Astrocyte (in vitro differentiated cells and primary cell): Measurements from ENCODE around the gene HLA-DRA. TPM values are rescaled to one million over a fixed set of nuclear protein-coding genes. Genes with fewer than 3 reads are reported as not detected.

ENCODE experiments used
- DNase-seq: peaks from one replicate; pipeline ENCODE4 v3.0.0-alpha.2; 2010; ENCODE audit warnings: low read depth
- FAIRE-seq: peaks from 2 replicates; lab custom pipeline; 2011; peaks lifted over from hg19 to GRCh38; lab: Jason Lieb, UNC
- H2AFZ ChIP-seq: 2 replicates; pipeline ENCODE4 v1.6.0; 2012; ENCODE audit warnings: low read depth, low read length, inconsistent platforms
- H3K27ac ChIP-seq: 2 replicates; pipeline ENCODE4 v1.5.1; 2011; ENCODE audit warnings: low read depth, low read length, inconsistent platforms
- H3K27me3 ChIP-seq: 2 replicates; pipeline ENCODE4 v1.6.0; 2011; ENCODE audit warnings: low read length, inconsistent platforms; ENCODE audit not compliant: insufficient read depth
- H3K36me3 ChIP-seq: 2 replicates; pipeline ENCODE4 v1.5.1; 2011; ENCODE audit warnings: low read length, inconsistent platforms; ENCODE audit not compliant: insufficient read depth
- H3K4me1 ChIP-seq: 2 replicates; pipeline ENCODE4 v1.5.1; 2011; ENCODE audit warnings: low read length, inconsistent platforms; ENCODE audit not compliant: insufficient read depth
- H3K4me2 ChIP-seq: 2 replicates; pipeline ENCODE4 v1.6.0; 2012; ENCODE audit warnings: low read length, inconsistent platforms
- H3K4me3 ChIP-seq: 2 replicates; pipeline ENCODE4 v1.5.1; 2011; ENCODE audit warnings: low read depth, mild to moderate bottlenecking, low read length, inconsistent platforms; ENCODE audit not compliant: insufficient read depth
- H3K79me2 ChIP-seq: 2 replicates; pipeline ENCODE4 v1.6.0; 2012; ENCODE audit warnings: mild to moderate bottlenecking, low read length, inconsistent platforms; ENCODE audit not compliant: insufficient read depth
- H3K9ac ChIP-seq: 2 replicates; pipeline ENCODE4 v1.6.0; 2012; ENCODE audit warnings: mild to moderate bottlenecking, low read length, inconsistent platforms
- H3K9me3 ChIP-seq: 2 replicates; pipeline ENCODE4 v1.5.1; 2012; ENCODE audit warnings: low read depth, mild to moderate bottlenecking, low read length, inconsistent platforms; ENCODE audit not compliant: insufficient read depth
- H4K20me1 ChIP-seq: 2 replicates; pipeline ENCODE4 v1.6.0; 2012; ENCODE audit warnings: low read length, inconsistent platforms; ENCODE audit not compliant: insufficient read depth
- H3K27ac Mint-ChIP-seq: one replicate; pipeline ENCODE4 v1.8.0; 2021; ENCODE audit warnings: mild to moderate bottlenecking, mixed read lengths; ENCODE audit not compliant: unreplicated experiment
- H3K27me3 Mint-ChIP-seq: one replicate; pipeline ENCODE4 v1.8.0; 2021; ENCODE audit warnings: low read depth, mixed read lengths; ENCODE audit not compliant: unreplicated experiment
- H3K36me3 Mint-ChIP-seq: one replicate; pipeline ENCODE4 v1.8.0; 2021; ENCODE audit warnings: low read depth, mixed read lengths; ENCODE audit not compliant: unreplicated experiment
- H3K4me1 Mint-ChIP-seq: one replicate; pipeline ENCODE4 v1.8.0; 2021; ENCODE audit warnings: low read depth, mixed read lengths; ENCODE audit not compliant: unreplicated experiment
- H3K4me3 Mint-ChIP-seq: one replicate; pipeline ENCODE4 v1.8.0; 2021; ENCODE audit warnings: mild to moderate bottlenecking, moderate library complexity, mixed read lengths; ENCODE audit not compliant: unreplicated experiment
- H3K9me3 Mint-ChIP-seq: one replicate; pipeline ENCODE4 v1.8.0; 2021; ENCODE audit warnings: mild to moderate bottlenecking, mixed read lengths; ENCODE audit not compliant: unreplicated experiment
- EZH2 ChIP-seq: IDR thresholded peaks from 2 replicates; pipeline ENCODE4 v1.6.1; 2012; ENCODE audit warnings: mild to moderate bottlenecking, low read length, inconsistent platforms; ENCODE audit not compliant: insufficient read depth
- total RNA-seq: library from RNA; stranded (reverse); gene quantifications from 2 replicates; pipeline ENCODE4 v1.2.1, GENCODE V29; 2021
- TF ChIP-seq, protein P1 (sequence below): IDR thresholded peaks from 2 replicates; pipeline ENCODE4 v1.5.1; 2011; ENCODE audit warnings: low read depth, mild to moderate bottlenecking, inconsistent platforms, low read length, moderate library complexity; ENCODE audit not compliant: insufficient read depth

The HLA-DRA gene
- total RNA-seq, 1 donor from 2014 or later = not detected

DNA sequence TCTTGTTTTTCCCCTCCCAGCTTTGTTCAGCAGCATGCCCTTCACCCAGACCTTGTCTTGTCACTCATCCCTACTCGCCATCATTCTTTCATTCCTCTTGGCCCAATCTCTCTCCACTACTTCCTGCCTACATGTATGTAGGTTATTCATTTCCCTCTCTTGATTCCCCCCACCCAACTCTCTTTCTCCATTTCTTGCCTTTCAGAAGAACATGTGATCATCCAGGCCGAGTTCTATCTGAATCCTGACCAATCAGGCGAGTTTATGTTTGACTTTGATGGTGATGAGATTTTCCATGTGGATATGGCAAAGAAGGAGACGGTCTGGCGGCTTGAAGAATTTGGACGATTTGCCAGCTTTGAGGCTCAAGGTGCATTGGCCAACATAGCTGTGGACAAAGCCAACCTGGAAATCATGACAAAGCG lies 2.6 kb downstream of the HLA-DRA start:
- Histone ChIP-seq H3K9ac (no peak overlapping the region), H3K4me3 (no peak overlapping the region), H3K4me2 (no peak overlapping the region), H3K9me3 (no peaks in the 10 kb centered on the region), H4K20me1 (no peaks in the 10 kb centered on the region), H3K4me1 (no peaks in the 10 kb centered on the region), H3K27ac (no peak overlapping the region), H3K36me3 (no peaks in the 10 kb centered on the region), H3K27me3 (peaks cover 2% of the 10 kb centered on the region), H2AFZ (no peak overlapping the region), H3K79me2 (no peaks in the 10 kb centered on the region)
- no peak for DNase-seq
- H3K4me3 Mint-ChIP-seq = no peak overlapping the region
- no peak overlapping the region for H3K27ac Mint-ChIP-seq
- no peak for FAIRE-seq
- peaks cover 20% of the 10 kb centered on the region for H3K27me3 Mint-ChIP-seq
- no peaks in the 10 kb centered on the region for H3K36me3 Mint-ChIP-seq
- no peak for TF ChIP-seq EZH2
- TF ChIP-seq, protein P1, sequence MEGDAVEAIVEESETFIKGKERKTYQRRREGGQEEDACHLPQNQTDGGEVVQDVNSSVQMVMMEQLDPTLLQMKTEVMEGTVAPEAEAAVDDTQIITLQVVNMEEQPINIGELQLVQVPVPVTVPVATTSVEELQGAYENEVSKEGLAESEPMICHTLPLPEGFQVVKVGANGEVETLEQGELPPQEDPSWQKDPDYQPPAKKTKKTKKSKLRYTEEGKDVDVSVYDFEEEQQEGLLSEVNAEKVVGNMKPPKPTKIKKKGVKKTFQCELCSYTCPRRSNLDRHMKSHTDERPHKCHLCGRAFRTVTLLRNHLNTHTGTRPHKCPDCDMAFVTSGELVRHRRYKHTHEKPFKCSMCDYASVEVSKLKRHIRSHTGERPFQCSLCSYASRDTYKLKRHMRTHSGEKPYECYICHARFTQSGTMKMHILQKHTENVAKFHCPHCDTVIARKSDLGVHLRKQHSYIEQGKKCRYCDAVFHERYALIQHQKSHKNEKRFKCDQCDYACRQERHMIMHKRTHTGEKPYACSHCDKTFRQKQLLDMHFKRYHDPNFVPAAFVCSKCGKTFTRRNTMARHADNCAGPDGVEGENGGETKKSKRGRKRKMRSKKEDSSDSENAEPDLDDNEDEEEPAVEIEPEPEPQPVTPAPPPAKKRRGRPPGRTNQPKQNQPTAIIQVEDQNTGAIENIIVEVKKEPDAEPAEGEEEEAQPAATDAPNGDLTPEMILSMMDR = no peak
- H3K4me1 Mint-ChIP-seq = no peaks in the 10 kb centered on the region
- no peaks in the 10 kb centered on the region for H3K9me3 Mint-ChIP-seq

DNA sequence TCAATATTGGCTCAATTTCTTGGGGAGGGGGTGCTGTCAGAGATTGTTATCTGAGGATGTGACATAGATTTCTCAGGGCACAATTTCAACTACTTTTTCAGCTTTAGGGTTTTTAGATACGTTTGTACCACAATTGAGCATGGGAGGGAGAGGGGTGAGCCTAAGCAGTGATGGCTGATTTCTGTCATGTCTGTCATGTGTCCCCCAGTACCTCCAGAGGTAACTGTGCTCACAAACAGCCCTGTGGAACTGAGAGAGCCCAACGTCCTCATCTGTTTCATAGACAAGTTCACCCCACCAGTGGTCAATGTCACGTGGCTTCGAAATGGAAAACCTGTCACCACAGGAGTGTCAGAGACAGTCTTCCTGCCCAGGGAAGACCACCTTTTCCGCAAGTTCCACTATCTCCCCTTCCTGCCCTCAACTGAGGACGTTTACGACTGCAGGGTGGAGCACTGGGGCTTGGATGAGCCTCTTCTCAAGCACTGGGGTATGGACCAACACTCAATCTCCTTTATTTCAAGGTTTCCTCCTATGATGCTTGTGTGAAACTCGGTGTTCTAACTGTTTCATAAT lies 3.4 kb downstream of the HLA-DRA start:
- peaks cover 20% of the 10 kb centered on the region for H3K27me3 Mint-ChIP-seq
- no peak overlapping the region for H2AFZ ChIP-seq
- H3K4me1 ChIP-seq = no peaks in the 10 kb centered on the region
- no peak overlapping the region for H3K4me3 Mint-ChIP-seq
- H3K4me2 ChIP-seq = no peak overlapping the region
- FAIRE-seq = no peak
- H3K36me3 Mint-ChIP-seq = no peaks in the 10 kb centered on the region
- no peaks in the 10 kb centered on the region for H3K36me3 ChIP-seq
- no peak for TF ChIP-seq EZH2
- TF ChIP-seq, protein P1 = no peak
- no peaks in the 10 kb centered on the region for H3K79me2 ChIP-seq
- no peaks in the 10 kb centered on the region for H3K9me3 ChIP-seq
- H4K20me1 ChIP-seq = no peaks in the 10 kb centered on the region
- no peaks in the 10 kb centered on the region for H3K9me3 Mint-ChIP-seq
- no peaks in the 10 kb centered on the region for H3K27me3 ChIP-seq
- H3K27ac Mint-ChIP-seq = no peak overlapping the region
- no peak overlapping the region for H3K27ac ChIP-seq
- no peaks in the 10 kb centered on the region for H3K4me1 Mint-ChIP-seq
- H3K4me3 ChIP-seq = no peak overlapping the region
- no peak for DNase-seq
- no peak overlapping the region for H3K9ac ChIP-seq

DNA sequence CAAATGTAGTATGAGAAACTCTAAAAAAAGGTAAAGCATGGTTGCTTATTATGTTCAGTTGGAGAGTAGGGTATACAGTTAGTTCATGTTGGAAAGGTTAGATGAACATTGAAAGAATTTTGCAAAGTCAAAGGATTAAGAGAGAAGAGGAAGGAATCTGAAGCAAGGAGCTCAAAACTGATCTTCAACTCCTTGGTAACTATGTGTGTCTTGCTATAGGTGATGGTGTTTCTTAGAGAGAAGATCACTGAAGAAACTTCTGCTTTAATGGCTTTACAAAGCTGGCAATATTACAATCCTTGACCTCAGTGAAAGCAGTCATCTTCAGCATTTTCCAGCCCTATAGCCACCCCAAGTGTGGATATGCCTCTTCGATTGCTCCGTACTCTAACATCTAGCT lies 4.7 kb downstream of the HLA-DRA start:
- Histone ChIP-seq H3K4me1 (no peaks in the 10 kb centered on the region), H3K79me2 (no peaks in the 10 kb centered on the region), H3K9me3 (no peaks in the 10 kb centered on the region), H2AFZ (no peak overlapping the region), H3K27ac (no peak overlapping the region), H3K27me3 (no peaks in the 10 kb centered on the region), H3K36me3 (no peaks in the 10 kb centered on the region), H3K4me2 (no peak overlapping the region), H3K4me3 (no peak overlapping the region), H3K9ac (no peak overlapping the region), H4K20me1 (no peaks in the 10 kb centered on the region)
- H3K4me3 Mint-ChIP-seq = no peak overlapping the region
- peaks cover 4% of the 10 kb centered on the region for H3K9me3 Mint-ChIP-seq
- H3K27ac Mint-ChIP-seq = no peak overlapping the region
- no peak for FAIRE-seq
- TF ChIP-seq EZH2 = no peak
- TF ChIP-seq, protein P1 = no peak
- peaks cover 20% of the 10 kb centered on the region for H3K27me3 Mint-ChIP-seq
- no peak for DNase-seq
- H3K4me1 Mint-ChIP-seq = no peaks in the 10 kb centered on the region
- H3K36me3 Mint-ChIP-seq = no peaks in the 10 kb centered on the region
